Parathyroid adenoma (tissue), 2 donors: ENCODE data around the gene KCNK18.

Experiments
- H2AFZ ChIP-seq: fragments of 300-600 bp; sonication (generic); one replicate; pipeline ENCODE4 v1.7.0; 2017; ENCODE audit warnings: antibody characterized with exemption, mild to moderate bottlenecking
- H3K27ac ChIP-seq: fragments of 300-600 bp; sonication (generic); one replicate; pipeline ENCODE4 v1.7.0; 2017
- H3K27me3 ChIP-seq: fragments of 300-600 bp; sonication (generic); one replicate; pipeline ENCODE4 v1.7.0; 2017; ENCODE audit warnings: low read length; ENCODE audit not compliant: control insufficient read depth, insufficient read depth
- H3K36me3 ChIP-seq: fragments of 300-600 bp; sonication (generic); one replicate; pipeline ENCODE4 v1.7.0; 2017; ENCODE audit warnings: low read length; ENCODE audit not compliant: control insufficient read depth, insufficient read depth
- H3K4me1 ChIP-seq: fragments of 300-600 bp; sonication (generic); one replicate; pipeline ENCODE4 v1.7.0; 2017; ENCODE audit warnings: control low read depth
- H3K4me2 ChIP-seq: fragments of 300-600 bp; sonication (generic); one replicate; pipeline ENCODE4 v1.7.0; 2017; ENCODE audit warnings: low read length
- H3K4me3 ChIP-seq: fragments of 300-600 bp; sonication (generic); one replicate; pipeline ENCODE4 v1.7.0; 2017; ENCODE audit warnings: low read depth, low read length
- H3K79me2 ChIP-seq: fragments of 300-600 bp; sonication (generic); one replicate; pipeline ENCODE4 v1.7.0; 2017; ENCODE audit warnings: control low read depth
- H3K9ac ChIP-seq: fragments of 300-600 bp; sonication (generic); one replicate; pipeline ENCODE4 v1.7.0; 2017; ENCODE audit warnings: mild to moderate bottlenecking
- H3K9me3 ChIP-seq: fragments of 300-600 bp; sonication (generic); one replicate; pipeline ENCODE4 v1.7.0; 2017; ENCODE audit warnings: low read length; ENCODE audit not compliant: control insufficient read depth
- TF ChIP-seq, protein P1 (sequence below): fragments of 300-600 bp; sonication (generic); IDR thresholded peaks from one replicate; pipeline ENCODE4 v1.7.0; 2017; ENCODE audit warnings: antibody characterized with exemption, mild to moderate bottlenecking
- donor health status: primary hyperparathyroidism.

Gene KCNK18

DNA sequence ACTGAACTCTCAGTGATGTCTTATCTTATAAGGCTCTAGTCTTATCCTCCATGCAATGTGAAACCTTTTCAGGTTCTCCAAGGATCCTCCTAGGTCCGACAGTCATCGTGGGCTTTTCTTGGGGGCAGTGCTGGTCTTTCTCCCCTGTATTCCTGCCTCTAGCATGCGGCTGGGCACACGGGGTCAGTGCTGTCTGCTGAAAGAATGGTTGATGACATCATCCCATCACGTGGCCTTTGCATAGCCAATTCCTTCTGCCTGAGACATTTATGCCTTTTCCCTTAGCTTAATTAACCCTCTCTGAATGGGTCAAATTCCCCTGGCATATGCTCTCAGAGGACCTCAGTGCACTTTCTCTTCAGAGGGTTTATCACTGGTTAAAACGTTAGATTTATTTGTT lies 27.0 kb upstream of the KCNK18 start:
- H3K79me2 ChIP-seq = no peaks in the 10 kb centered on the region
- no peak overlapping the region for H3K4me2 ChIP-seq
- TF ChIP-seq, protein P1, sequence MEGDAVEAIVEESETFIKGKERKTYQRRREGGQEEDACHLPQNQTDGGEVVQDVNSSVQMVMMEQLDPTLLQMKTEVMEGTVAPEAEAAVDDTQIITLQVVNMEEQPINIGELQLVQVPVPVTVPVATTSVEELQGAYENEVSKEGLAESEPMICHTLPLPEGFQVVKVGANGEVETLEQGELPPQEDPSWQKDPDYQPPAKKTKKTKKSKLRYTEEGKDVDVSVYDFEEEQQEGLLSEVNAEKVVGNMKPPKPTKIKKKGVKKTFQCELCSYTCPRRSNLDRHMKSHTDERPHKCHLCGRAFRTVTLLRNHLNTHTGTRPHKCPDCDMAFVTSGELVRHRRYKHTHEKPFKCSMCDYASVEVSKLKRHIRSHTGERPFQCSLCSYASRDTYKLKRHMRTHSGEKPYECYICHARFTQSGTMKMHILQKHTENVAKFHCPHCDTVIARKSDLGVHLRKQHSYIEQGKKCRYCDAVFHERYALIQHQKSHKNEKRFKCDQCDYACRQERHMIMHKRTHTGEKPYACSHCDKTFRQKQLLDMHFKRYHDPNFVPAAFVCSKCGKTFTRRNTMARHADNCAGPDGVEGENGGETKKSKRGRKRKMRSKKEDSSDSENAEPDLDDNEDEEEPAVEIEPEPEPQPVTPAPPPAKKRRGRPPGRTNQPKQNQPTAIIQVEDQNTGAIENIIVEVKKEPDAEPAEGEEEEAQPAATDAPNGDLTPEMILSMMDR = no peak
- no peaks in the 10 kb centered on the region for H3K9me3 ChIP-seq
- no peak overlapping the region for H2AFZ ChIP-seq
- peaks cover 6% of the 10 kb centered on the region for H3K4me1 ChIP-seq
- no peak overlapping the region for H3K9ac ChIP-seq
- H3K27ac ChIP-seq = no peak overlapping the region
- H3K4me3 ChIP-seq = no peak overlapping the region
- peaks cover 21% of the 10 kb centered on the region for H3K27me3 ChIP-seq
- no peaks in the 10 kb centered on the region for H3K36me3 ChIP-seq

DNA sequence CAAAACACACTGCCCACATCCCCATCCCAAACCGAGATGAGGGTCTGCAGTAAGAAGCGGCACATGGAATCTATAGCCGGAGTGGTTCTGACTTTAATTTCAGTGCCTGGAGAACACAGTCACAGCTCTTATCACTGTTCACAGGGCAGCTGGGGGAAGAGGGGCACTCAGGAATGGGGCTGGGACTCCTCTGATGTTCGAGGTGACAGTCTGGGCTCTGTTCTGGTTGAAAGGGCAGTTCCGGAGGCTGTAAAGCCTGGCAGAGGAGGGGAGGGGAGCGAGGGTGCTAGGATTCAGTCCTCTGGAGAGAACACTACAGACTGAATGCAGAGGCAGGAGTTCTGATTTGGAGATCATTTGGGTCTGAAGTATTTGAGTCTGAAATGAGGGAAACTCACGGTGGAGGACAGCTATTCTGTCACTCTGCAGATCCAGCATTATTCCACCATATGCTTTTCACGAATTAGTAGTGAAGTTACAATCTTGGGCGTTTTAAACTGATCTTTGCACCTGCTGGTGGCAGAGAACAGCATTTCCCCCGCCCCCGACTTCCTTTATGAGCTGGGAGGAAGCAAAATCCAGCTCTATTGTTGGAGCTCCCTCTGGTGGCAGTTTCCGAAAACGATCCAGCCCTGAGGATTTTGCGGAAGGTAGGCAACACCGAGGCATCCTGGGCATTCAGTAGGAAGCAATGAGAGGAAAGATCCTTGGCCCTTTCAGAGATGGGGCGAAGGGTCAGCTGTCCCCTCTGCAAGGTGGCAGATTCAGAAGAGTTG lies 22.7 kb upstream of the KCNK18 start:
- peaks cover 4% of the 10 kb centered on the region for H3K27me3 ChIP-seq
- peaks cover 3% of the 10 kb centered on the region for H3K4me1 ChIP-seq
- peak overlapping the region; percentile 85 for H2AFZ ChIP-seq
- H3K4me3 ChIP-seq = peak overlapping the region; percentile 48
- no peaks in the 10 kb centered on the region for H3K9me3 ChIP-seq
- H3K79me2 ChIP-seq = no peaks in the 10 kb centered on the region
- no peaks in the 10 kb centered on the region for H3K36me3 ChIP-seq
- no peak overlapping the region for H3K9ac ChIP-seq
- H3K4me2 ChIP-seq = peak overlapping the region; percentile 62
- H3K27ac ChIP-seq = no peak overlapping the region
- TF ChIP-seq, protein P1 = peak; percentile 88

DNA sequence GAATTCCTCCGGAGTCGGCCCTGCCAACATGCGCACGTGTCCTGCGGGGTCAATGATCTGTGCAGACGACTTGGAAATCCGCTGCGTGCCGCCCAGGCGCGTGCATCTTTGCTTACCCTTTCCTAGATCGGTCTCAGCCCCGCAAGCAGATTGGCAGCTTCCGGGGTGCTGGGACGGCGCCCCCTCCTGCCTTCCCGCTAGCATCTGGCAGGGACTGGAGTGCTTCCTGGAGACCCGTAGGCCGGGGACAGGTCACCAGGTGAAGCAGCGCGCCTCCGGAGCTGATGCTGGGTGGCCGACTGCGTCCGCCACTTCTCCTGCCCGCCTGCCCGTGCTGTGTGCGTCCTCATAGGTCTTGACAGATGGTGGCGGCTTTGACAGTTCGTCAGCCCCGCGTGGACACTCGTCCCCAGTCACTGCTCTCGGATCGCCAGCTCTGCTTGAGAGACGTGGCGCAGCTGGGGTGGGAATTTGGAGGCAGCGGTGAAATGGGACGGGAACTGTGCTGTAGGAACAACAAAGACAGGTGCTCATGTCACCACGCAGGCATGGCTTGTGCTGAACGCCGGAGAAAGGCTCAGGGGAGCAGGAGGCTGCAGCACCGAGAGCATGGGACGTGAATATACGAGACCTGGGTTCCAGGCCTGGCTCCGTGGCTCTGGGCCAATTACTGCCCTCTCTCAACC lies 21.9 kb upstream of the KCNK18 start:
- Histone ChIP-seq H2AFZ (peak overlapping the region; percentile 85), H3K9ac (no peak overlapping the region), H3K36me3 (no peaks in the 10 kb centered on the region), H3K4me3 (peak overlapping the region; percentile 48), H3K27me3 (peaks cover 4% of the 10 kb centered on the region), H3K4me1 (peaks cover 3% of the 10 kb centered on the region), H3K79me2 (no peaks in the 10 kb centered on the region), H3K4me2 (peak overlapping the region; percentile 62), H3K9me3 (no peaks in the 10 kb centered on the region), H3K27ac (no peak overlapping the region)
- TF ChIP-seq, protein P1 = no peak

DNA sequence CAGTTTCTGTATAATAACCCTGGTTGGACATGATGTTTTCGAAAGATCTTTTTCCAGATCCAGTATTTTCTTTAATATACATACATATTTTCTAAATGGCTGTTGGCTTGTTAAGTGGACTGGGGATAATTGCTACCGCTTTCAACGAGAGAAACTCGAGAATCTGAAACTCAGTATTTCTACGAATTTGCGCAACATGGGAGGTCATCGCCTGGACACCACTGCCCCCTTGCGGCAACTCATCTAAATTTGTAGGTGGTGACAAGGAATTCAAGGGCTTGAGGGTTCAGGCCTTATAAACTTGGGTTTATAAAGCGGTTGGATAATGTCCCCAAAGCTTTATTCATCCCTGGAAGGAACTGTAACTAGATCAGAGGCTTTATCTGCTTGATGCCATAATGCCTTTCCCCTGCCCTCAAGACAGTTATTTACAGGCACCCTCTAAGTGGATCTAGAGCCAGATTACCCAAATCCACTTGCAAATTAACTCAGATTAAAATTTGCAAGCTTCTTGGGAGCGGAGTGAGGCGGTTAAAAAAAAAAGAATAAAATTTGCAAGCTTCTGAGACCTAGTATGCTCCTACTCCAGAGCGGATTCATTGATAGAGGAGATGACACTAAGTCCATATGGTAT lies 21.3 kb upstream of the KCNK18 start:
- H2AFZ ChIP-seq = peak overlapping the region; percentile 85
- peak overlapping the region; percentile 48 for H3K4me3 ChIP-seq
- H3K27ac ChIP-seq = no peak overlapping the region
- H3K79me2 ChIP-seq = no peaks in the 10 kb centered on the region
- H3K4me1 ChIP-seq = peaks cover 3% of the 10 kb centered on the region
- H3K4me2 ChIP-seq = peak overlapping the region; percentile 62
- H3K36me3 ChIP-seq = no peaks in the 10 kb centered on the region
- H3K27me3 ChIP-seq = peaks cover 3% of the 10 kb centered on the region
- H3K9me3 ChIP-seq = no peaks in the 10 kb centered on the region
- TF ChIP-seq, protein P1 = peak; percentile 74
- H3K9ac ChIP-seq = no peak overlapping the region
